Measurements from ENCODE around the gene FOXO6. TPM values are rescaled to one million over a fixed set of nuclear protein-coding genes. Genes with fewer than 3 reads are reported as not detected.

Gene FOXO6
- total RNA-seq, 5 donors from 2014 or later (not counting 1 experiment from before 2014, with no cell fraction given): 0.13 to 0.70 (median 0.63) TPM; not detected in 2

GRCh38 chr1:41343790-41344699, 17.2 kb upstream of the FOXO6 start:
- POLR2A ChIA-PET: no interaction called here
- peaks cover 0 to 6% of the 10 kb centered on the region in 2 experiments for H3K4me1 ChIP-seq (ENCODE audit: control insufficient read depth in 1 of 2, extremely low read depth in 1 of 2, insufficient read depth in 2 of 2, low read length in 2 of 2)
- peaks cover 0 to 2% (median 0%) of the 10 kb centered on the region in 3 donors for H3K4me1 Mint-ChIP-seq

GRCh38 chr1:41344708-41345159, 16.5 kb upstream of the FOXO6 start:
- Mint-ChIP-seq H3K9me3 (peaks cover 4 to 6% (median 4%) of the 10 kb centered on the region in 3 donors), H3K27me3 (peaks cover 11 to 36% of the 10 kb centered on the region in 2 donors), H3K4me1 (peaks cover 0 to 2% (median 0%) of the 10 kb centered on the region in 3 donors), H3K36me3 (no peaks in the 10 kb centered on the region), H3K4me3 (no peak overlapping the region), H3K27ac (no peak overlapping the region)
- H3K36me3 ChIP-seq (ENCODE audit: control insufficient read depth in 2 of 2, extremely low read depth in 1 of 2, insufficient read depth in 1 of 2, low read length in 1 of 2): no peaks in the 10 kb centered on the region
- no peak overlapping the region for H3K4me3 ChIP-seq (ENCODE audit: control insufficient read depth in 1 of 2, extremely low read depth in 1 of 2, low read length in 1 of 2)
- 58% methylated on average over 2 of the region's 5 CpGs for WGBS (ENCODE audit: insufficient coverage)
- ChIA-PET POLR2A (no interaction called here), CTCF (interaction anchor here in 1 of 2 donors (1.4 kb wide), 1 partner anchor 22 kb away, joined by 3 read pairs; no protein-coding TSS in a partner anchor)
- H3K4me1 ChIP-seq (ENCODE audit: control insufficient read depth in 1 of 2, extremely low read depth in 1 of 2, insufficient read depth in 2 of 2, low read length in 2 of 2): peaks cover 0 to 6% of the 10 kb centered on the region in 2 experiments
- DNase-seq (no peak), ATAC-seq (replicated peaks in 1 of 4) (no peak)
- peaks cover 0 to 16% of the 10 kb centered on the region in 2 experiments for H3K27me3 ChIP-seq (replicated peaks in 1 of 2; ENCODE audit: control insufficient read depth in 2 of 2, extremely low read depth in 1 of 2, insufficient read depth in 2 of 2, low read length in 1 of 2)
- H3K9me3 ChIP-seq: no peaks in the 10 kb centered on the region
- H3K27ac ChIP-seq (ENCODE audit: low read length): no peak overlapping the region

More at GRCh38 chr1:41343790-41344699, 17.2 kb upstream of the FOXO6 start:
- 70% methylated on average over 3 of the region's 17 CpGs for WGBS (ENCODE audit: insufficient coverage)
- Mint-ChIP-seq H3K4me3 (no peak overlapping the region), H3K36me3 (no peaks in the 10 kb centered on the region), H3K9me3 (peaks cover 4 to 9% (median 6%) of the 10 kb centered on the region in 3 donors), H3K27ac (no peak overlapping the region), H3K27me3 (peaks cover 11 to 34% of the 10 kb centered on the region in 2 donors)
- Histone ChIP-seq H3K27me3 (replicated peaks in 1 of 2; ENCODE audit: control insufficient read depth in 2 of 2, extremely low read depth in 1 of 2, insufficient read depth in 2 of 2, low read length in 1 of 2) (peaks cover 0 to 14% of the 10 kb centered on the region in 2 experiments), H3K9me3 (no peaks in the 10 kb centered on the region), H3K4me3 (ENCODE audit: control insufficient read depth in 1 of 2, extremely low read depth in 1 of 2, low read length in 1 of 2) (no peak overlapping the region), H3K27ac (ENCODE audit: low read length) (no peak overlapping the region), H3K36me3 (ENCODE audit: control insufficient read depth in 2 of 2, extremely low read depth in 1 of 2, insufficient read depth in 1 of 2, low read length in 1 of 2) (no peaks in the 10 kb centered on the region)
- DNase-seq: no peak
- CTCF ChIA-PET: interaction anchor here in 1 of 2 donors (1.4 kb wide), 1 partner anchor 21 kb away, joined by 3 read pairs; no protein-coding TSS in a partner anchor
- no peak for ATAC-seq (replicated peaks in 1 of 4)

DNA sequence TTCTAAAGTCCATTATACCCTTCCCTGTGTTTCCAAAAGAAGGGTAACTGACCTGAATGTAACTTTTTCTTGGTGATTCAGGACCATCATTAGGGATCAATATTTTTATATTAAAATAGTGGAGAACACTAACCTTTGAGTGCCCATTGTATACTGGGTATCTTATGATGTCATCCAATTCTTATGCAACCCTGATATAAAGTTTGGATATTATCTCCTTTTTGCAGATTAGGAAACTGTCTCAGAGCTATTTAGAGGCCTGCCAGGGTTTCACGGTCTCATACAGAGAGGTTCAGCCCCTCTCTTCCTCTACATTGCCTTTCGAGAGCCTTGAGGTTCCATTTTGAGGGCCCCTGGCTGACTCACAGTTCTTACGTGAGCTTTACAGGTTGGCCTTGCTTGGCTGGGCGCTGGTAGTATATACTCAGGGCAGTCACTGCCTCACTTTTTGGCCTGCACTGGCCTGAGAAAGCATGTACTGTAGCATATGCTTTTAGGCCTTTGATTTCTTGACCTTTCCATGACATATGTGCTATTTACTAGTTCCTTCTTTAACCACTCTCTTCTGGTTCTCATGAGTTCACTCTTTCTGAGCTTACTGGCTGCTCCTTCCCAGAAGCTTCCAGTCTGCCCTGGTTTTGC, 15.7 kb upstream of the FOXO6 start:
- ATAC-seq (replicated peaks in 1 of 4) (no peak), DNase-seq (no peak)
- Mint-ChIP-seq H3K36me3 (no peaks in the 10 kb centered on the region), H3K27me3 (peaks cover 16 to 34% of the 10 kb centered on the region in 2 donors), H3K4me1 (peaks cover 0 to 2% (median 0%) of the 10 kb centered on the region in 3 donors), H3K27ac (no peak overlapping the region), H3K4me3 (no peak overlapping the region), H3K9me3 (peaks cover 0 to under 1% (median 0%) of the 10 kb centered on the region in 3 donors)
- Histone ChIP-seq H3K36me3 (ENCODE audit: control insufficient read depth in 2 of 2, extremely low read depth in 1 of 2, insufficient read depth in 1 of 2, low read length in 1 of 2) (no peaks in the 10 kb centered on the region), H3K27ac (ENCODE audit: low read length) (no peak overlapping the region), H3K4me3 (ENCODE audit: control insufficient read depth in 1 of 2, extremely low read depth in 1 of 2, low read length in 1 of 2) (no peak overlapping the region), H3K4me1 (ENCODE audit: control insufficient read depth in 1 of 2, extremely low read depth in 1 of 2, insufficient read depth in 2 of 2, low read length in 2 of 2) (peaks cover 0 to 6% of the 10 kb centered on the region in 2 experiments), H3K27me3 (replicated peaks in 1 of 2; ENCODE audit: control insufficient read depth in 2 of 2, extremely low read depth in 1 of 2, insufficient read depth in 2 of 2, low read length in 1 of 2) (peaks cover 0 to 20% of the 10 kb centered on the region in 2 experiments), H3K9me3 (no peaks in the 10 kb centered on the region)
- POLR2A ChIA-PET: no interaction called here
- 74% methylated on average over 4 of the region's 4 CpGs for WGBS (ENCODE audit: insufficient coverage)
- CTCF ChIA-PET: interaction anchor here in 1 of 2 donors (1.4 kb wide), 1 partner anchor 23 kb away, joined by 3 read pairs; no protein-coding TSS in a partner anchor

DNA sequence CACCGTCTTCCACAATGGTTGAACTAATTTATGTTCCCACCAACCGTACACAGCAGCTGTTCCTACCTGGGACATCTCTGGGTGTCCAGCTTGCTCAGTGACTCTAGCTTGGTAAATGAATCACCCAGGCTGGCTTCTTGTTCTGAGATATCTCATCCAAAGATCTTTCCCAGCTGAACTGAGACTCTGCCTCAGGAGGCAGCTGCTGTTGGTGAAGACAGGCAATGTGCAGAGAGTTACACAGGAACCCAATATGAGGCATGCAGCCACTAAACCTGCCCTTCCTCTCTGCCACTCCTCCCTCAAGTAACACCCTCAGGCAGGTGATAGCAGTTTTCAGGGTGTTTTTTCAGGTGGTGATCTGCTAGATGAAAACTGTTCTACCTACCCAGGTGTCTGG, 14.0 kb upstream of the FOXO6 start:
- no peak overlapping the region for H3K27ac ChIP-seq (ENCODE audit: low read length)
- ChIA-PET CTCF (interaction anchor here in 1 of 2 donors (0.7 kb wide), 1 partner anchor 52 kb away, joined by 5 read pairs; no protein-coding TSS in a partner anchor), POLR2A (interaction anchor here in 1 of 2 donors (0.6 kb wide), 1 partner anchor 59 kb away, joined by 4 read pairs; no protein-coding TSS in a partner anchor)
- Mint-ChIP-seq H3K36me3 (no peaks in the 10 kb centered on the region), H3K27ac (no peak overlapping the region), H3K4me1 (peaks cover 0 to 2% (median 0%) of the 10 kb centered on the region in 3 donors), H3K27me3 (peaks cover 9 to 32% of the 10 kb centered on the region in 2 donors), H3K4me3 (no peak overlapping the region), H3K9me3 (no peaks in the 10 kb centered on the region)
- H3K27me3 ChIP-seq (replicated peaks in 1 of 2; ENCODE audit: control insufficient read depth in 2 of 2, extremely low read depth in 1 of 2, insufficient read depth in 2 of 2, low read length in 1 of 2): peaks cover 0 to 14% of the 10 kb centered on the region in 2 experiments
- no peak overlapping the region for H3K4me3 ChIP-seq (ENCODE audit: control insufficient read depth in 1 of 2, extremely low read depth in 1 of 2, low read length in 1 of 2)
- DNase-seq (no peak), ATAC-seq (replicated peaks in 1 of 4) (no peak)
- no peaks in the 10 kb centered on the region for H3K9me3 ChIP-seq
- H3K4me1 ChIP-seq (ENCODE audit: control insufficient read depth in 1 of 2, extremely low read depth in 1 of 2, insufficient read depth in 2 of 2, low read length in 2 of 2): peaks cover 0 to 6% of the 10 kb centered on the region in 2 experiments
- 100% methylated on average over 1 of the region's 2 CpGs for WGBS (ENCODE audit: insufficient coverage)
- H3K36me3 ChIP-seq (ENCODE audit: control insufficient read depth in 2 of 2, extremely low read depth in 1 of 2, insufficient read depth in 1 of 2, low read length in 1 of 2): no peaks in the 10 kb centered on the region

DNA sequence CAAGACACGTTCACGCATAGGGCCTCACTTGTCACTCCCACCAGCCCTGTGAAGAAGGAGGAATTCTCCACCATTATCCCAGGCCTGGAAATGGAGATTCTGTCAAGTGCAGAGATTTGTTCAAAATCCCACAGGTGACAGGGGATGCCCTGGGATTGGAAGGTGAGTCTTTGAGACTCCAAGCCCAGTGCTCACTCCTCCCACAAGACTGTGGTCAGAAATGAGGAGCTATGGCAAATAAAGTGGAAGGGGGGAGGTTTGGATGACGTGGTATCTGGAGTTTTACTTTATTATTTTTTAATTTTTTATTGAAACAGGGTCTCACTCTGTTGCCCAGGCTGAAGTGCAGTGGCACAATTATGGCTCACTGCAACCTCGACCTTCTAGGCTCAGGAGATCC, 12.8 kb upstream of the FOXO6 start:
- Mint-ChIP-seq H3K9me3 (no peaks in the 10 kb centered on the region), H3K27me3 (peaks cover 4 to 29% of the 10 kb centered on the region in 2 donors), H3K4me1 (peaks cover 0 to 2% (median 0%) of the 10 kb centered on the region in 3 donors), H3K27ac (no peak overlapping the region), H3K4me3 (no peak overlapping the region), H3K36me3 (no peaks in the 10 kb centered on the region)
- Histone ChIP-seq H3K27ac (ENCODE audit: low read length) (no peak overlapping the region), H3K4me3 (ENCODE audit: control insufficient read depth in 1 of 2, extremely low read depth in 1 of 2, low read length in 1 of 2) (no peak overlapping the region), H3K36me3 (ENCODE audit: control insufficient read depth in 2 of 2, extremely low read depth in 1 of 2, insufficient read depth in 1 of 2, low read length in 1 of 2) (no peaks in the 10 kb centered on the region), H3K4me1 (ENCODE audit: control insufficient read depth in 1 of 2, extremely low read depth in 1 of 2, insufficient read depth in 2 of 2, low read length in 2 of 2) (peaks cover 0 to 6% of the 10 kb centered on the region in 2 experiments), H3K9me3 (no peaks in the 10 kb centered on the region), H3K27me3 (replicated peaks in 1 of 2; ENCODE audit: control insufficient read depth in 2 of 2, extremely low read depth in 1 of 2, insufficient read depth in 2 of 2, low read length in 1 of 2) (peaks cover 0 to 13% of the 10 kb centered on the region in 2 experiments)
- ChIA-PET CTCF (no interaction called here), POLR2A (no interaction called here)
- WGBS (ENCODE audit: insufficient coverage): 33% methylated on average over 1 of the region's 4 CpGs
- DNase-seq: no peak
- ATAC-seq (replicated peaks in 1 of 4): no peak
